NCI-H748 (cell line): ENCODE results near the gene SIGLEC12.
A peak's percentile ranks its signal among the peaks of the same experiment; 100 is the strongest.
"Not testable (repeated sequence)": the region's sequence is repeated elsewhere in the genome, so short reads cannot be mapped to it uniquely, and the experiment has no call there.

Source experiments
- DNase-seq: peaks from one replicate; lab custom pipeline; 2025; ENCODE audit not compliant: unreplicated experiment; lab: John Stamatoyannopoulos, UW

Gene SIGLEC12

GRCh38 chr19:51524666-51525264, 23.2 kb upstream of the SIGLEC12 start:
- DNase-seq, result no peak

GRCh38 chr19:51521781-51522180, 20.2 kb upstream of the SIGLEC12 start:
- no peak for DNase-seq

DNA sequence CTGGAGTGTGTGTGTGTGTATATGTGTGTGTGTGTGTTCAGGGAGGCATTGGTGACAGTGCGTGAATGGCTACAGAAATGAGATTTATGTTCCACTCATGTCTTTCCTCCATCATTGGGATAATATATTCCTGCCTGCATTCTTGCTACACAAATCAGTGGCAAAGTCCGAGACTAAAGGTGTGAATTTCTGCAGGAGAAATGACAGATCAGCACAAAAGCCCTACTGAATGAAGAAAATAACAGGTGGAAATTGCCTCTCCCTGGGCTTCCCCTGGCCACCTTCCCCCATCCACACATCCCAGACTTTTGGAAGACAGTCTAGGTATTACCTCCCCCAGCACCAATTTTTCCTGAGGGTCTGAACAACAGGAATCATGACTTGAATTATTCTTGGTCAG, 19.8 kb upstream of the SIGLEC12 start:
- DNase-seq, result no peak

DNA sequence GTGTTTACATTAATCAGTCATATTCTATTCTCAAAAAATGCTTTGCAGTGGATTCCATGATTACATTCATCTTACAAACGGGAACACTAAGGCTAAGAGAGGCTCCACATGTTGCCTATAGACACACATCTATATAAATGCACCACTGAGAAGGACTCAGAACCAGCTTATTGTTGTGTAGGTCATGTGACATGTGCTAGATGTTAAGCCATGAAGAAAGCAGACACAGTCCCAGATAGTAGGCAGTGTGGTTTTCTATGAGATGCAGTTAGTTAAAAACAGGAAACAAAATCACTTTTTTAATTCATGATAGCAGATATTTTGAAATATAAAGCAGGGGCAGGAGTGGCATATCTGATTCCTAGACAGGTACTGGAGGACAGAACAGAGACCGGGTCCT, 19.1 kb upstream of the SIGLEC12 start:
- DNase-seq, result no peak

DNA sequence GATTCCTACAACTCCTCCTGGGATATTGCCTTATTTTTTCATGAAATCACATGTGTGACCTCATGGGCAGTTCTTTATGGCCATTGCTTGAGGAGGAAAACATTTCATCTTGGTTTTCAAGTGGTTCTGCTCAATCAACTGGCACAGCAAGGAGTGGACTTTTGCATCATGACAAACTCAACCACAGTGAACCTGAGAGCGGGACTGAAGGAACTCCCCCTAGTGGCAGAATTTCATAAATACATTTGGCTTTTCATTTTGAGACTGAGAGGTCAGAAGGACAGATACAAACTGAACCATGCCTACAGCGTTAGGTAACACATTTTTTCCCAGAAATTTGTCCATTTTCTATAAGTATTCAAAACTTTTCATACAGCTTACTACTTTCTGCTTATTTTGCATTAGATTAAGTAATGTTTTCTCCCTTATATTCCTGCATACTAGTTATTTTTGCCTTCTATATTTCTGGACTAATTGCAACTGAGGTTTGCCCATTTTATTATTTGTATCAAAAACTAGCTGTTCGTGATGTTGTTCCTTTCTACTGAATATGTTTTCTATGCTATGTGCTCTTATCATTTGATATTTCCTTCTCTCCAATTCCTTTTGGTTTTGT, 13.4 kb upstream of the SIGLEC12 start:
- peak; percentile 52 for DNase-seq

- DNase-seq, result no peak
Measured at GRCh38 chr19:51513968-51514367, 12.4 kb upstream of the SIGLEC12 start.

- DNase-seq, result peak; percentile 31
Measured at GRCh38 chr19:51511353-51511752, 9.8 kb upstream of the SIGLEC12 start.

DNA sequence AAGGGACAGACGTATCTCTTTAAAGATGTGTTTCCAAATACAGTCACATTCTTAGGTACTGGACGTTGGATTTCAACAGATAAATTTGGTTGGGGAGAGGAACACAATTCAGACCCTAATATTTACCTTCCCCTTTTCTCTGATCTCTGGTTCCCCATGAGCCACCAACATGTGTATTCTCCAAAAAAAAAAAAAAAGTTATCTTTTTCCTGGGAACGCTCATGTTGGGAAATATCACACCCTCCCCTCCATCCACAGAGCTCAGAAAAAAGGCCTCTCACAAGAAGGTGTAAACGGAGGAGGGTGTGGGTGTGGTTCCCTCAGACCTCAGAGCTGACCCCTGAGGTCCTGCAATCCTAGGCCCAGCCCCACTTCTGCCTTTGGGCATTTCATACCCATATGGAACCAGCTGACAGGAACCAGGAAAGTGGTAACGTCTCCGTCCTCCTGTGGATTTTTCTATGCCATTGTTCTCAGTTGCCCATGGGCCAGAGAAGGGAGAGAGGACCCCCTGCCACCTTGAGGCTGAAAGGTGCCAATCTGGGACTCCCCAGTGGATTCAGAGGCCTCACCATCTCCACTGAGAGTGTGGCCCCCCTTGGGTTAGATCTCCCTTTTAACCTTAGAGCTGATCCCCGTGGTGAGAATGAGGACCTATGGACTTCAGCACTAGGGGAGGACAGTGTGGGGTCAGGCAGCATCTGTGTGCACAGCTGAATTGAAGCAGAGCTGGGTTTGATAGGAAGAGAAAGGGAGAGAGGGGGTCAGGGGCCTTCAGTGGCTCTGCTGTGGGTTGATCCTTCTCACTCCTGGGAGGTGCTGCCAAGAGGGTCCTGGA, 8.4 kb upstream of the SIGLEC12 start:
- no peak for DNase-seq

DNA sequence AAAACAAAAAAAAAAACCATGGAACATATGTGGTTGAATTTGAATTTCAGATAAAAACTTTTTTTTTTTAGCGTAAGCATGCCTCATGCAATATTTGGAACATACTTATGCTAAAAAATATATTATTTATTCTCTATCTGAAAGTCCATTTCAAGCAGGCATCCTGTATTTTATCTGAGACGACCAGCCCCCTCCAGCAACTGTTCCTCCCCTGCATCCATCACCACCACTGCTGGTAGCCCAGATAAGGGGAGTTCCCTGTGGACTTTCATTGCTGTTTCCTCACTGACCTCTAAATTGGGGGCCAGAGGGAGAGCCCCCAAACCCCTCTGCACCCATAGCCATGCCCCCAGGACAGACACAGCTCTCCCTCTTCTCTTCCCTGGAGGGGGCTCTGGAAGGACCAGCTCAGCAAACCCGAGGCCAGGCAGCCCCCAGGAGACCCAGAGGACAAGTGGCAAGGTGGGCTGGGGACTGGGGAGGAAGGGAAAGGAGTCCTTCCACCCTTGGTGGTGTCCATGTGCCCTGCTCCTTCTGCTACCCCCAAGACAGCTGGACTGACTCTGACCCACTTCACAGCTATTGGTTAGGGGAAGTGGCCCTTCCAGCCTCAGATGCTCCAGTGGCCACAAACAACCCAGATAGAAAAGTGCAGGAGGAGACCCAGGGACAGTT, 6.6 kb upstream of the SIGLEC12 start:
- DNase-seq, result no peak

- DNase-seq, result no peak
Measured at GRCh38 chr19:51507640-51508058, 6.0 kb upstream of the SIGLEC12 start.

DNA sequence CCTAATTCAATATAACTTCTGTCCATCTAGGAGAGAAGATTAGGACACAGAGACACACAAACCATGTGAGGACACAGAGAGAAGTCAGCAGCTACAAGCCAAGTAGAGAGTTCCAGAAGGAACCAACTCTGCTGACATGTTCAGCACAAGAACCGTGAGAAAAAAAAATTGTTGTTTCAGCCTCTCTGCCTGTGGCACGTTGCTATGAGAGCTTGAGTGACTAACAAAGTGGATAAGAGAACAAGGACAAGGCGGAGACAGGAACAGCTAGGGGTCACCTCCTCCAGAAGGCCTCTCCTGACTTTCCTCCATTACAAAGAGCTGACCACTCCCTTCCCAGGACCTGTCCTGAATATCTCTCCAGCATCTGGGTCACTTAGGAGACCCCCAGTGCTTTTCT, 5.6 kb upstream of the SIGLEC12 start:
- no peak for DNase-seq

GRCh38 chr19:51505904-51506303, 4.3 kb upstream of the SIGLEC12 start:
- DNase-seq, result no peak

DNA sequence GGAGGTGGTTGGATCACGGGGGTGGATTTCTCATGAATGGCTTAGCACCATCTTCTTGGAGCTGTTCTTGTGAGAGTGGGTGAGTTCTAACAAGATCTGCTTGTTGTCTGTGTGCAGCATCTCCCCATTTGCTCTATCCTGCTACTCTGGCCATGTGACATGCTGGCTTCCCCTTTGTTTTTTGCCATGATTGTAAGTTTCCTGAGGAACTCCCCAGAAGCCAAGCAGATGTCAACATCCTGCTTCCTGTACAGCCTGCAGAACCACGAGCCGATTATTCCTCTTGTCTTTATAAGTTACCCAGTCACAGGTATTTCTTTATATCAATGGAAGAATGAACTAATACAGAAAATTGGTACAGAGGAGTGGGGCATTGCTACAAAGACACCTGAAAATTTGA, 2.3 kb upstream of the SIGLEC12 start:
- no peak for DNase-seq

- DNase-seq, result no peak
Measured at GRCh38 chr19:51503286-51503817, 1.8 kb upstream of the SIGLEC12 start.

- DNase-seq, result not testable (repeated sequence)
Measured at GRCh38 chr19:51500931-51501330, 669 bp downstream of the SIGLEC12 start.

DNA sequence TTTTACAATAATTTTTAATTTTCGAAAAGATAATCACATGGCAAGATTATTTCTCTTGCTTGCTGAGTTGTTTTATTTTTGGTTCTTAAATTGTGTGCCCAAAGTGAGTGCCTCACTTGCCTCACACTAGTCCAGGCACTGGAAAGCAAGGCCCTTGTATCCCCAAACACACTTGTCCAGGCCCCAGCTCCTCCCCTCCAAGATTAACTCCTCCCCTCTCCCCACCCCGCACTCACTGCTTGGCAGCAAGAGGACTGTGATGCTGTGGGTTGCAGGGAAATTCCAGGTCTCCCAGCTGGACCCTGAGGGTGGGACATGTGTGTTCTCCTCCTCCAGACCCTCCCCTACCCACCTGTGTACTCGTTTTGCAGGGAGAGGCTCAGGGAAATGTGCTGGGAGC, 3.9 kb downstream of the SIGLEC12 start:
- DNase-seq, result no peak

- DNase-seq, result no peak
Measured at GRCh38 chr19:51493776-51494175, 7.8 kb downstream of the SIGLEC12 start.

DNA sequence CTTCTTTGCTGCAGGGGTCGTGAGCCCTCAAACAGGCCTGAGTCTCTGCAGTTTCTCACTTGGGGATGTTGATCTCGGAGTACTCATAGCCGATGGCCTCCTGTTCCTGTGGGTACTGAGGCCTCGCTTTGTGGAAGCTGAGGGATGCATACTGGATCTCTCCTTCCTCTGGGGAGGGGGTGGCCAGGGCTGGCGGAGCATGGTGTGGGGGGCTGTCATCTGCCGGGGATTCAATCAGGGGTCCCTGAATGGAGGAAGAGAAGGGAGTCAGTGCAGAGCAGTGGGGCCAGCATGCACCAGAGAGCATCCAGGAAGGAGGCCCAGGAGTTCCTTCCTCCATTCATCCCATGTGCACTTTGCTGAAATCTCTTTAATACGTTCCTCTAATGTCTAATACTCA, 10.0 kb downstream of the SIGLEC12 start:
- no peak for DNase-seq

DNA sequence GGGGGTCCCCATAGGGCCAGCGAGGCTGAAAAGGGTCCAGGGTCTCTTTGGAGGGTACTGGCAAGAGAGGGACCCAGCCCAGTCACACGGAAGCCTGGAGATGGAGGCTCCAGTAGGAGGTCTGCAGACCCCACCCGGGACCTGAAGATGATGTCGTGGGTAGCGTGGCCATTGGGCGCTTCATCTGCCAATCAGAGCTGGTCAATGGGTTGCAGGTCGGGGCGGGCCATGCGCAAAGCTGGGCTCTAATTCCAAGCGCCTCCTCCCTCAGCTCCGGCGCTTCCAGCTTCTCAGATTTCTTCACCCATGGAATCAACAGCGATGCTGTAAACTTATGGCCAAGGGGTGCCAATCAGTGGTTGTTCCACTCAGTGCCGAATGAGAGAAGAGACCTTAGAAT, 10.9 kb downstream of the SIGLEC12 start:
- no peak for DNase-seq

DNA sequence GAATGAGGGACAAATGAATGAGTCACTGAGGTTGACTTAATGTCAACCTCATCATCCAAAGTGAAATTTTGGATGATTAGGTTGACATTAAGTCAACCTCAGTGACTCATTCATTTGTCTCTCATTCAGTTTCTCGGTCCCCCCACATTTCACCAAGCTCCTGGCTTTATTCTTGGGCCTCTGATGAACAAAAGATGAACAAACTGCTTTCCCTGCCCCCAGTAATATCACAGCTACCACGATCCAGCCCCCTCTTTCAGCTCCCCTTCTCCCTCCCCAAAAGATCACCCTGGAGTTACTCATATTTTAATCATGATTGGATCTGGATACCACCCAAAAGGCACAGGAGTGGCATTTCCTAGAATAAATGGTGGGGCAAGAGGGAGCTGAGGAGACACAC, 12.5 kb downstream of the SIGLEC12 start:
- no peak for DNase-seq

DNA sequence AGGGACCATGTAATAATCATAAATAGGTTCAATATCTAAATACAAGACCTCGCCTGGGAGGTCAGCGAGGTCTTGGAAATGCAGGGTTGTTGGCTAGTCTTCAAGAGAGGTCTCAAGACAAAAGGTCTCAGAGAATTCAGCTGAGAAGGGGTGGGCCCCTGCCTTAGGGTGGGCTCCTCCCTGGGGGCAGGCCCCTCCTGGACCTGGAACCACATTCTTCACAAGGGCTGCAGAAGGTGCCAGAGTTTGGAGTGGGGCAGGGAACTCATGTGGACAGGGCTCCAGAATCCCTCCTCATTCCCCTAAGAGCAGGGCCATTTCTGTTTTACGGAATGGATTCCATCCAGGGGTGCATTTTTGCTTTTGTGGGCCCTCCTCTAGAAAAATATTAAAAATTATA, 13.1 kb downstream of the SIGLEC12 start:
- DNase-seq, result no peak
